Measurements from ENCODE around the gene CENPL.
"Not testable (repeated sequence)": the region's sequence is repeated elsewhere in the genome, so short reads cannot be mapped to it uniquely, and the experiment has no call there.

The CENPL gene

GRCh38 chr1:173853074-173853473 is 28.4 kb upstream of the CENPL start:
- no peak overlapping the region for H3K4me3 ChIP-seq (ENCODE audit: low read depth, low read length)
- no peak for TF ChIP-seq CTCF (IDR thresholded peaks at IDR 0.05; ENCODE audit: low read depth, low read length, missing control alignments)
- DNase-seq (ENCODE audit: low read depth), result no peak

- TF ChIP-seq CTCF (IDR thresholded peaks at IDR 0.05; ENCODE audit: low read depth, low read length, missing control alignments), result no peak
- H3K4me3 ChIP-seq (ENCODE audit: low read depth, low read length), result no peak overlapping the region
- no peak for DNase-seq (ENCODE audit: low read depth)
Observed at GRCh38 chr1:173852105-173852504, 27.4 kb upstream of the CENPL start.

- no peak for DNase-seq (ENCODE audit: low read depth)
- TF ChIP-seq CTCF (IDR thresholded peaks at IDR 0.05; ENCODE audit: low read depth, low read length, missing control alignments), result no peak
- no peak overlapping the region for H3K4me3 ChIP-seq (ENCODE audit: low read depth, low read length)
Observed at GRCh38 chr1:173832748-173833147, 8.1 kb upstream of the CENPL start.

GRCh38 chr1:173827611-173828010 is 2.9 kb upstream of the CENPL start:
- no peak overlapping the region for H3K4me3 ChIP-seq (ENCODE audit: low read depth, low read length)
- no peak for DNase-seq (ENCODE audit: low read depth)
- TF ChIP-seq CTCF (IDR thresholded peaks at IDR 0.05; ENCODE audit: low read depth, low read length, missing control alignments), result no peak

GRCh38 chr1:173823781-173824314 is 835 bp downstream of the CENPL start:
- H3K4me3 ChIP-seq (ENCODE audit: low read depth, low read length), result peak overlapping the region; percentile 90
- no peak for DNase-seq (ENCODE audit: low read depth)
- TF ChIP-seq CTCF (IDR thresholded peaks at IDR 0.05; ENCODE audit: low read depth, low read length, missing control alignments), result no peak

GRCh38 chr1:173821680-173822079 is 3.0 kb downstream of the CENPL start:
- no peak for TF ChIP-seq CTCF (IDR thresholded peaks at IDR 0.05; ENCODE audit: low read depth, low read length, missing control alignments)
- DNase-seq (ENCODE audit: low read depth), result no peak
- no peak overlapping the region for H3K4me3 ChIP-seq (ENCODE audit: low read depth, low read length)

- DNase-seq (ENCODE audit: low read depth), result no peak
- no peak for TF ChIP-seq CTCF (IDR thresholded peaks at IDR 0.05; ENCODE audit: low read depth, low read length, missing control alignments)
- H3K4me3 ChIP-seq (ENCODE audit: low read depth, low read length), result no peak overlapping the region
Observed at GRCh38 chr1:173818459-173818858, 6.2 kb downstream of the CENPL start.

- DNase-seq (ENCODE audit: low read depth), result not testable (repeated sequence)
Observed at GRCh38 chr1:173813654-173814053, 11.0 kb downstream of the CENPL start.

More at GRCh38 chr1:173813654-173814053, 11.0 kb downstream of the CENPL start:
- not testable (repeated sequence) for H3K4me3 ChIP-seq (ENCODE audit: low read depth, low read length)
